ENCODE data around the gene MRPS9. TPM values are rescaled to one million over a fixed set of nuclear protein-coding genes. Genes with fewer than 3 reads are reported as not detected.

Gene MRPS9
- total RNA-seq, 1 experiment from 2014 or later: 36.4 TPM

DNA sequence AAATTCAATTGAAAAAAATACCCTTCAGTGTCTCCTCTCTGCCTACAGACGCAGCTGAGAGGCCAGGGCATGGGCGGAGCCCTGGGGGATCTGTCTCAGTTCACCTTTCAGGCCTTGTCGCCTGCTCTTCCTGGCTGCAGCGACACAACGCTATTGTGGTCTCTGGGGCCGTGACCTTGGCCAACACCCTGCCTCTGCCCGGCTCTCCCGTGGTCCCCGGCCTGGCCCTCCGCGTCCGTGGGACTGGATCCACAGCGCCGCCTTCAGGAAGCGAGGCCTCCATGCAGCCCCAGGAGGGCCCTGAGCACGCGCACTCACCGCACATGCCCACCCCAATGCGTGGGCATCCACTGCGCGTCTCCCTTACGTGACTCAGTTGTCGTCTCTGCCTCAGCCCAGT lies 81.1 kb downstream of the MRPS9 start:
- DNase-seq (ENCODE audit: low read depth): no peak

- no peak for DNase-seq (ENCODE audit: low read depth)
Measured at GRCh38 chr2:105121434-105121833, 83.6 kb downstream of the MRPS9 start.

GRCh38 chr2:105125428-105125827 lies 87.6 kb downstream of the MRPS9 start:
- DNase-seq (ENCODE audit: low read depth): peak; percentile 17

DNA sequence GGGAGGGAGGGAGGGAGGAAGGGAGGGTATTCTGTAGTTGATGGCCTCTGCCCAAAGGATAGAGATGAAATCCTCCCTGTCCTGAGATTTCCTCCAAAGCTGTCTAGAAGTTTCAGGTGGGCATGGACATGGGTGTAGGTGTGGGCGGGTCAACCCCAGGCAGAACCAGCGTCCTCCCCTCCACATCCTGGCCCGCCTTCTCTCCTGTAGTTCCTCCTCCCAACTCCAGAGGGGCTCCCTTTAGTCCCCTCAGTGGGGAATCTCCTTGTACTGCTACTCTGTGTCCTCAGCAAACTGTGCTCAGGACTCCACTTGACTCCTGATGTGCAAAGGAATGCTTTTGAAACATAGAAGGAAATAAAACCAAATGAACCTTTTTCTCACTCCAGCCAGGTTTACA lies 88.1 kb downstream of the MRPS9 start:
- no peak for DNase-seq (ENCODE audit: low read depth)

DNA sequence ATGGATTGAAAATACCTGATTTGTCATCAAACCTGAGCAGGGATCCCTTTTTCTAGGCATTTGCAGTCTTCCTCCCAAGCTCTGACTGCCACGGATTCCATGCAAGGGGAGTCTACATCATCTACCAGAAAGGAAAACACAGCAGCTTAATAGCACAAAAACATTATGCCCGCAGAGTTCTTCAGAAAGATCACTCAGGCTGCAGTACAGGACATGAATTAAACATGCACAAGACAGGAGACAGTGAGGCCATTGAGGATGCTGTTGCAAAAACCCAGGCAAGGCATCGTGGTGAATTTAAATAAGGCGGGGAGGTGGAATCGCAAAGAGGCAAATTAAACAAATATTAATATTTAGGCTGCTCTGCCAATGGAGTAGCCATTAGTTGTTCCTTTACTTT lies 88.5 kb downstream of the MRPS9 start:
- no peak for DNase-seq (ENCODE audit: low read depth)

DNA sequence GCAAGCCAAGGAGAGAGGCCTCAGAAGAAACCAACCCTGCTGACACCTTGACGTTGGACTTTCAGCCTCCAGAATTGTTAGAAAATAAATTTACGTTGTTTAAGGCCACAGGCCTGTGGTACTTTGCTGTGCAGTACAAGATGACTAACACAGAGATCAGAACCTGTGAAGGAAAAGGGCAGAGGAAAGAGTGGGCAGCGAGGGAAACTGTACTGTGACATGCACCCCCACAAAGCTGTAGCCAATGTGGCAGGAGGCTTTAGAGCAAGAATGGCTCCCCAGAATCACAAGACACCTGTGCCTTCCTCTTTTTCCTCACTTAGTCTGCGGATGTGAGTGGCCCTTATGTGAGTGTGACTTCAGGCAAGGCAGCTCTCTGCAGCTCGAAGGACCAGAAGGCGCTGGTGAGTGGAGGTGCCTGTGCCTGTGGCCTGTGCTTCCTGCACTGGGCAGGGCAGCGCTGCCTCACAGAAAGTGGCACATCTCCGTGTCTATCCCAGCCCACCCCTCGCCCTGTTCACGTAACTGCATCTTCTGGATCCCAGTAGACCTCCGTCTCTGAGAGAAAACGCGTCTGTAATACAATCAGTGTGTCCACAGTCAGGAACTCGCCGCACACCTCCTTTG lies 89.5 kb downstream of the MRPS9 start:
- DNase-seq (ENCODE audit: low read depth): no peak

DNA sequence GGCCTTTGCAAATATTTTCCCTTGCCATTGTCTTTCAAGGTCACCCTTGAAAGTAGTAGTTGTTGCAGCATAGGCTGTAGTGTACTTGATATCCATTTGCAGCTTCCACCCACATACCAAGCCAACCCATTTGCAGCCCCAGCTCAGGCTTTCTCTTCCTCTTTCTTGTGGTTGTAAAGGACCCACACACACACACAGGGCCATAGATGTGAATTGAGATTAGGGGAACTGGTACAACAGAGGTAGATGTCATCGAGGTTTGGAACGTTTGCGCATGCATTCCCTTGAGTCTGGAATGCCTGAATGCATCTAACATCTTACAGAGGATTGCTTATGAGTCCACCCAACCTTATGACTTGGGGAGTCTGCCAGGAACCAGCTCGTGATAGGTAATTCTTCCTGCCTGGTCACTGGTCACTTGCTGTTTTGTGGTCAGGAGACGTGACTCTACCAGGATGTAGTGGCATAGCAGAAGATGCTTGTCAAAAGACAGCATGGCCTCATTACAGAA lies 91.9 kb downstream of the MRPS9 start:
- DNase-seq (ENCODE audit: low read depth): no peak

DNA sequence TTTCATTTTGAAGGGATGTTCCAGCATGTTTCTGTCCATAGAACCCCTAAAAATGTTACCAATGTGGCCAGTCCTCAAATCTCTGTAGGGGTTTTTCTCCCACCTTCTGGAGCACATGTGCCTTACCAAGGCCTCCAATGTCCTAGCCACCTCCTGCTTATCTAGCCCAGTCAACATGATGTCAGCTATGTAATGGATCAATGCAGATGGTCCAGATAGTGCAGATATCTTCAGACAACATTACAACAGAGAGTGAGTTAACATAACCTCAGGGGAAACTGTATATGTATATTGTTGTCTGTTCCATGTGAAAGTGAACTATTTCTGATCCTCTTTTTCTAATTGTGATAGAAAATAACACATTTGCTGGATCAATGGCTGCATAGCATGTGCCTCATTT lies 92.7 kb downstream of the MRPS9 start:
- DNase-seq (ENCODE audit: low read depth): no peak

DNA sequence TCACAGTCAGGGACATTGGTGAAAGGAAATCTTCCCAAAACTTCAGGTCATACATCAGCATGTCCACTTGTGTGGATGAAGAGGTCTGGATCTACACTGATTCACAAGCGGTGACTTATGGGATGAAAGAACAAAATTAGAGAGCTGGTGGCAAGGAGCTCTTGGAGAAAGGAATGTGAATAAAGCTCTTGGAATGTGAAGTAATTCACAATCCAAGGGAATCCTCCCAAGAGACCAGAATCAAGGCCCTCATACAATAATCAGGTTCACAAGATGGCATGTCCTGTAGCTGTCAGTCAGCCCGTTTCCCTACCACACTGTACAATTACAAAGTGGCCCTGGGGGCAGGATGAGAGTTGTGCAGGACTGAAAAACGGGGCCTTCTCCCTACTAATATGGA lies 96.2 kb downstream of the MRPS9 start:
- DNase-seq (ENCODE audit: low read depth): no peak

GRCh38 chr2:105135436-105135835 lies 97.6 kb downstream of the MRPS9 start:
- DNase-seq (ENCODE audit: low read depth): no peak

DNA sequence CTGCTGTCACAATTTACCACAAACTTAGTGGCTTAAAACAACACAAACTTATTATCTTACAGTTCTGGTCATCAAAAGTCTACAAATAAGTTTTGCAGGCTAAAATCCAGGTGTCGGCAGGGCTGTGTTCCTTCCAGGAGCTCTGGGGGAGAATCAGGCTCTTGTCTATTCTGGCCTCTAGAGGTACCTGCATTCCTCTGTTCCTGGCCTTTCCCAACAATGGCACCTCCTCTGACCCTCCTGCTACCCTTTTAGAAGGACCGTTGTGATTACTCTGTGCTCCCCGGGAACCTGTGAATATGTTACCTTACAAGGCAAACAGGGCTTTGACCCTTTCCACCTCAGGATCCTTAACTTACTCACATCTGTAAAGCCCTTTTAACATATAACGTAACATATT lies 98.5 kb downstream of the MRPS9 start:
- no peak for DNase-seq (ENCODE audit: low read depth)

DNA sequence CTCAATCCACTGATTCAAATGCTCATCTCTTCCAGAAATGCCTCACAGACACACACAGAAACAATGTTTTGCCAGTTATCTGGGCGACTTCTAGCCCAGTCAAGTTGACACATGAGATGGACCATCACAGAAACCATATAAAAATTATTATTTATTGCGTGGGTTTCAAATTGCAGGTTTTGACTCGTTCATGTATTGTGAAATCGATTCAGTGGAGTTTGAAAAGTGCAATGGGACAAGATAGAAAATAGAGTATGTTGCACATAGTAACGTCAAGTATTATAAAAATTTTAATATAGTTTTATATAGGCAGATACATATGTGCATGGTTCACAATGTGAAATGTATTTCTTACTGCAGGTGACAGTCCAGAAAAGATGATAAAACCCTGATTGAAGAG lies 100.8 kb downstream of the MRPS9 start:
- no peak for DNase-seq (ENCODE audit: low read depth)

GRCh38 chr2:105139556-105140239 lies 101.8 kb downstream of the MRPS9 start:
- DNase-seq (ENCODE audit: low read depth): peak; percentile 51

- no peak for DNase-seq (ENCODE audit: low read depth)
Measured at GRCh38 chr2:105140240-105140568, 102.3 kb downstream of the MRPS9 start.

GRCh38 chr2:105141099-105141614 lies 103.3 kb downstream of the MRPS9 start:
- DNase-seq (ENCODE audit: low read depth): no peak

DNA sequence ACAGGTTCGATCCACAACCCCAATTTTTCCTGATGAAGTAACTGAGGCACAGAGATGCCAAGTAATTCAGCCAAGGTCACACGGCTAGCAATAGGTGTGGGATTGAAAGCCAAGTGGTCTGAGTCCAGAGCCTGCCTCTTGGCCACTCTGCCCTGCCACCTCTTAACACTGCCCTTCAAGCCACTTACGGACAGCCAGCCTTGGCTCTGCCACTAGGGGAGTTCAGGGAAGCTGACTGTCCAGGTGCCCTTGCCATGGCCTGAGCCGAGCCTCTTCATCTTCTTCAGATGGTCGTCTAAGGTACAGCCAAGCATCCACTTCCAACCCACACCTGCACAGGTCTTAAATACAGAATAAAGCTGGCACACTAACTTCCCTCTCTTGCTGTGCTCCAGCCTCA lies 104.4 kb downstream of the MRPS9 start:
- no peak for DNase-seq (ENCODE audit: low read depth)

DNA sequence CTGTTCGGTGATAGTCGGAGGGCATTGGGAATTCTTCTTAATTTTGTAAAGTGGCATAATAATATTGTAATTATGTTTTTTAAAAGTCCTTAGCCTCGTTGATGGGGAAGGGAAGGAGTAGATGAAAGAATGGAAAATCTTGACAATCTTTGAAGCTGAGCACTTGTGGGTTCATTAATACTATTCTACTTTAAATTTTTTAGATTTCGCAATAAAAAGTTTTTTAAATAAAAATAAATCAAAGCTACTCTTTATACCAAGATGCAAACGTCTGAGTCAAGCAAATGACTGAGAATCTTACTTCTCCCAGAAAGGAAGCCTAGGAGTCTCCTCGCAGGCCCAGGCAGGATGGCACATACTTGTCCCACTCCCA lies 105.2 kb downstream of the MRPS9 start:
- no peak for DNase-seq (ENCODE audit: low read depth)

DNA sequence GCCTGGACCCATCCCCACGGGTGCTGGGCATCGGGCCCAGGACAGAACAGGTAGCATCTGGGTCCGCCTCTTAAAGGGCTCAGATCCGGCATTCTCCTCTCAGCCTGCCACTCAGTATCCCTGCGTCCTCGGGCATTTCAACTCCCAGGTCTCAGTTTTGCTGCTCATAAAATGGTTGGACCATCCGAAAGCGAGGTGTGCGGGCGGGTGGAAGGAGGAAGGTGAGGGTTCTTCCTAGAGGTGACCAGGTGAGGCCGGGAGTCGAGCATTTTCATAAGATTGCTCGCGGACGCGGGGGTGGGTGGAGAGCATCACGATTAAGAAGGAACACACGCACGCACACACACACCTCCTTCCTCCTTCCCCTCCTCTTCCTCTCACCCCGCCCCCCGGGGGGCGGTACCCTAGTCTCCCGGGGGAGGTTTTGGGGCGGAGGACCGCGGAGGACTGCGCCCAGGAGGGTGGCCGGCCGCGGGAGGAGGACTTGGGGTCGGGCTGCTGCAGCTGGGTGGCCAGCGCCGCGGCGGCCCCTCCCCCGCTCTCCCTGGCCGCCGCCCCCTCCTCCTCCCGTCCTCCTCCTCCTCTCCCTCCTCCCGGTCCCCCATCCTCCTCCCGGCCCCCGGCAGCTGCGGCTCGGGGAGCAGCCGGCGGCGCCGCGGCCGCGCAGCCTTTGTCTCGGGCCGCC lies 105.7 kb downstream of the MRPS9 start:
- no peak for DNase-seq (ENCODE audit: low read depth)

- DNase-seq (ENCODE audit: low read depth): no peak
Measured at GRCh38 chr2:105144152-105144940, 106.5 kb downstream of the MRPS9 start.

- DNase-seq (ENCODE audit: low read depth): no peak
Measured at GRCh38 chr2:105144941-105145300, 107.1 kb downstream of the MRPS9 start.

DNA sequence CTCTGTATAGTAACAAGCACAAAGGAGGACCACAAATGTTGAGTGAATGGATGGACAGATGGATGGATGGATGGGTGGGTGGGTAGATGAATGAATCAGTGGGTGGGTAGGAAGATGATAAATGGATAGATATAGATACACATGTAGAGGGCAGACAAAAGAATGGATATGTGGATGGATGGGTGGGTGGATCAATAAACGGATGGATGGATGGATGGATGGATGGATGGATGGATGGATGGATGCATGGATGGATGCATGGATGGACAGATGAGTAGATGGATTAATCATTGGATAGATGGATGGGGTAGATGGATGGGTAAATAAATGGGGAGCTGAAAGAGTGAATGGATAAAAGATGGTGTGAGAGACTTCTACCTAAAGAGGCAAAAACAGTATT lies 111.4 kb downstream of the MRPS9 start:
- no peak for DNase-seq (ENCODE audit: low read depth)

Measured in RPMI7951 (cell line).